COLO668 (cell line): ENCODE results near the gene TTYH2.

Source experiments
- DNase-seq: peaks from one replicate; lab custom pipeline; 2025; ENCODE audit not compliant: unreplicated experiment; lab: John Stamatoyannopoulos, UW

The TTYH2 gene

DNA sequence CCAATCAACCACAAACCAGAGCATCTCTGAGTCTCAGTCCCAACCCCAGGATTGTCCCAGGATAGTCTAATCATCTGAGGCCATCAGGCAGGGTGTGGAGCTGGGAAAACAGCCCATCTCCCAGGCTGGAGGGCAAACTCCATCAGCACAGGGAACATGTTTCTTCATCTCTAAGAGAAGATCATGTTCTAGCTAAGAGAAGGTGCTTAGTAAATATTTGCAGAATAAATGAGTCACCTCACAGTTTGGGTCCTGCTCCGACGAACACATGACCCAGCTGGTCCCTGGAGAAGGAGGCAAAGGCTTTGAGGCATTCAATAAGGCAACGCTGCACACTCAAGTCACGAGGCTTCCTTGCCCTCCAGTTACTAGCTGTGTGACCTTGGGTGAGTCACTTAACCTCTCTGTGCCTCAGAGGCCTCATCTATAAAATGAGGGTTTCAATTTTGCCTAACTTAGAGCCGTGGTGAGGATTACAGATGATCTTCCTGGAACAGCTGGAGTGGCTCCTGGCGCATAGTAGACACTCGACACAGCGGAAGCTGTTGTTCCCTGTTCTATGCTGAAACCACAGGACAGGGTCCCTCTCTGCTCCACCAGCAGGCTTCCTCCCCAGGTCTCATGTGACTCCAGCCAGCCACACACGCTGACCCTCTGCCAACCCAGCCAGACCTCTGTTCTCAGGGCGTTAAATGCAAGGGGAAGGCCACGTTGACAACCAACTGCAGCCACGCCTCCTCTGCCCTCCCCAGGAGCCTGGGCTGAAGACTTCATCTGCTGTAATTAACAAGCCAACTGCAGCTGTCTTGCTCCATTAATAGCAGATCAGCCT is 20.2 kb upstream of the TTYH2 start:
- DNase-seq, result peak; percentile 81

DNA sequence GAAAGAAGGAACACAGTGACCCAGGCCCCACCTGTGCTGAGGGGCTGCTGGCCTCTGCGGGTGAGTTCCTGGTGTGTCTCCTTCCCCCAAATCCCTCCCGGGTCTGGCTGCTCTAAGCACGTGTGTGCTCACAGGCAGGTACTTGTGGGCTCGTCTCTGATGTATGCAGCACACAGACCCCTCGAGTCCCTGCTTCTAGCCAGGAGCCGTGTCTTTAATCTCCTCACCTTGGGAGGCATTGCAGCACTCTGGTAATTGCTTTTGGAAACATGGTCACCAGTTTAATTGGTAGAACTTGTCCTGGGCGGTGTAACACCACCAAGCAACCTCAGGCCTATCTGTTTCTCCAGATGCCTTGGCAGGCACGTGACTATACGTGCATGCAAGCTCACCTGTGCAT is 18.7 kb upstream of the TTYH2 start:
- no peak for DNase-seq

DNA sequence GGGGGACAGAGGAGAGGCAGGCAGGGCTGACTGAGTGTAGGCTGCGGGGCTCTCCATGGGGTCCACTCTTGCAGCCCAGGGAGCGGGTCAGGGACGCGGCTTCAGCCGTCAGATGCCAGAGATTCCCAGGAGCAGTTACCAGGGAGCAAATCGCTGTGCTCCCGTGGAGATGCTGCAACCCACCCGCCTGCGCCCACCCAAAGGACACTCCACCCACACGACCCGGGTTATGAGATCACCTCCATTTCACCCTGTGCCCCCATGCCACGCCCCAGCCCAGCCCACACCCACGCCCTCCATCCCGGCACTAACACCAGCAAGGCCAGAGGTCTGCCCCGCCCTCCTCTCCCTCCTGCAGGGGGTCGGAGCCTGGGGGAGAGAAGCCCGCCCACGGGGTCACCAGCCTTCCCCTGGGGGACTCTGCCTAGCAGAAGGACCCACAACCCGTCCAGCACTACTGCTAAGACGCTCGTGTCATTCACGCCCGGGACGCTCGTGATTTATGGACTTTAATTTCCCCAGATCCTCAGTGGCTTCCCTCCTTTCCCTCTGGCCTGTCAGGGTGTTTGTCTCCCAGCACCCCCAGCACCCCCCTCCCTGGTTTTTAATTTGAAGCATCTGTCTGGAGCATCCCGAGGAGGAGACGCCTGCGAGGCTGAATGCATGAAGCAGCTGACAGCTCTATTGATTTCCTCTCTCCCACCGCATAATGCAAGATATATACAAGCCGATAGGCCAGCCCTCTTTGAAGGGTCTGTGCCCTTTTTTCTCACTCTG is 16.6 kb upstream of the TTYH2 start:
- DNase-seq, result no peak

DNA sequence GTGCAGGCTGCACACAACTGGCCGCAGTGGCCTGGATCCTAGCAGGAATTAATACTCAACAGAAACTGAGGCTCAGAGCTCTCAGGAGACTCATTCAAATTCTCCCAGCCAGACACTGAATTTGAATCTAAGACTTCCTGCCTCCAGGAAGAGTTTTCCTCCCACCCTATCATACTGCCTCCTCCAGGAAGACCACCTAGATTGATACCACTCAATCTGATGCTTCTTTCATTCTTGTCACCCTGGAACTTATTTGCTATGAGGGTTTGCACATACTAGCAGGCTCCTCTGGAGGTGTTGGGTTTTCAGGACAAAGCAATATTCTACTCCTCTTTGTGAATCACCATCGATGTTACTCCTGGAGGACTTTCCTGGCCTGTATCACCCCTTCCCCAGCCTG is 15.6 kb upstream of the TTYH2 start:
- no peak for DNase-seq

DNA sequence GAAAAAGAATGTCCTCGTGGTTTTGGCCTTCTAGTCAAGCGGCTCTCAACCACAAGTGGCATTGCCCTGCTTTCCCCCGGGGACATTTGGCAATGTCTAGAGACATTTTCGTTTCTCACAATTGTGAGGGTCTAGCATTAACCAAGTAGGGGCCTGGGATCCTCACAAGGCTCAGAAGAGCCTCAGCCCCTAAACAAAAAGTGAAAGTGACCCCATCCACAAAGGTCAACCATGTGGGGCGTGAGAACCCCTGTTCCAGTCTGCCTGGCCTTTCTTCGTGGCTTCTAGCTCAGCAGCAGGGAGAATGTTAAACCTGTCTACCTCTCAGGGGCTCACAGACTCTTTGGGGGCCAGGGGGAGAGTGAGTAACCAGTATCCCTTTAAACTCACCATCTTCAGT is 14.7 kb upstream of the TTYH2 start:
- no peak for DNase-seq

DNA sequence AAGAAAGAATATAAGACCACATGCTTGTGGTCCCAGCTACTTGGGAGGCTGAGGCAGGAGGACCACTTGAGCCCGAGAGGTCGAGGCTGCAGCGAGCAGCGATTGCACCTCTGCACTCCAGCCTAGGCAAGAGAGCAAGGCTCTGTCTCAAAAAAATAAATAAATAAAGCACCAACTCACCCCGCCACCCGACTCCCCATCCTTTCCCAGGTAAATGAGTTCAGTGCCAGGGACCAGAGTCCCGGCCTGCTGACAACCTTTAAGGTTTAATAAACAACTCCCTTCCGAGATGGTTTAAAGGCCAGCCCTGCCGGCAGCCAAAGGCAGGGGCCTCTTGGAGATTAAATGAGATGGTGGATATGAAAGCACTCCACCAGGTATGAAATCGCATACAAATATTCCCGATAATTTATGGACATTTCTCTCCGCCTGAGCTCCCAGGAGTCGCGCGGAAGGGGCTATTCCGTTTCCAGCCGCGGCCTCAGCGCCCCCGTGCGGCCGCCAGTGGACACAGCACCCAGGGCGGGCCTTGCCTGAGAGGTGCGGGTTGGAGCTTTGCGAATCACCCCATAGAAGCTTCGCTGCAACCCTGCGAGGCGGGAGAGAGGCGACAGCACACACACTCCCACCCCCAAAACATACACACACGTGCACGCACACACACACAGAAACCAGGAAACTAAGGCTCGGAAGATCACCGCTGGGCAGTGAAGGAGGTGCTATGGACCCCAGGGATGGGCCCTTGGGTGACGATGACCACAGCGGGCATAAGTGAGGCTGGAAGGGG is 13.9 kb upstream of the TTYH2 start:
- DNase-seq, result peak; percentile 56

DNA sequence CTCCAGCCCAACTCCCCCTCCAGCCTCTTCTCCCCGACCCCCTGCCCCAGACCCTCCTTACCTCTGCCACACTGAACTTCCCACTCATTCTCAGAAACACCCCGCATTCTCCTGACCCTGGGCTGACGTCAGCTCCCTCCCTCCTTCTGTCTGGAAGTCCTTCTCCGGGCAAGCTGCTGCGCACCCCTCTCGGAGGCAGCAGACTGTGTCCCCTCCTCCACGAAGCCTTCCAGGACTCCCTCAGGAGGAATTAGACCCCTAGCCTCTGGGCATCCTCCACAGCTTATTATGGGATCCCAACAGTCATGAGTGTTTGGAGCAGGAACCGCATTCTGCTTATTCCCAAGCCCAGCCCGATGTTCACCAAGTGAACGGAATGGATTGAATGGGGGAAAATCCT is 13.3 kb upstream of the TTYH2 start:
- no peak for DNase-seq

DNA sequence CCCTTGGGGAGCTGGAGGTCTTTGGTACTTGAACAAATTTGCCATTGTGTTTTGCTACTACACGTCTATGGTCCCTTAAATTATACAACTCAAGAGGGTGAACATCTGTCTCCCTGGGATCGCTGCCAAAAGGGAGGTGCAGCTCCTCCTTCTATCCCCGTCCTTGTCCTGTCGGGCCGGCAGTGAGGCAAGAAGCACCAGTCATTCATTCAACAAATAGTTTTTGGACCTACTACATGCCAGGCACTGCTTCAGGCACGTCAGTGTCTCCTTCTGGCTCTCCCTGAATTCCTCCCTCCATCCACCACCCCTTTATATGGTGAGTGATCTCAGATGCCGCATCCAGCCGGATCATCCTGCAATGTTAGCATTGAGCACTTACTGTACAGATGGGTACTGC is 12.1 kb upstream of the TTYH2 start:
- peak; percentile 80 for DNase-seq

DNA sequence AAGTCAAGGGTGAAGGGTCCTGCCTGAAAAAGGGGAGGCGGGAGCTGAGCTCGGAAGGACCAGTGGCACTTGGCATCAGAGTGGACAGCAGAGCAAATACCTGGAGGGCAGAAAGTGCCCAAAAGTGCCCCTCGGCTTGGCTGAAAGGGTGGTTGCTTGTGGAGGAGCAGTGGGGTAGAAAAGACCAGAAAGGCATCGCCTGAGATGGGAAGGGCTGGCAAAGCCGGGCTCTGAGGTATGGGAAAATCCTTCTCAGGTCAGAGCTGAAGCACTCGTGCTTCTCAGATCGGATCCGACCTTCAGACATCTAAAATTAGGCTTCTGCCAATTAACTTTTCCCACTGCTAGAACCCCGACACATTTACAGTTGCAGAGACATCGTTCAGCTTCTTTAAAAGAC is 11.4 kb upstream of the TTYH2 start:
- DNase-seq, result no peak

DNA sequence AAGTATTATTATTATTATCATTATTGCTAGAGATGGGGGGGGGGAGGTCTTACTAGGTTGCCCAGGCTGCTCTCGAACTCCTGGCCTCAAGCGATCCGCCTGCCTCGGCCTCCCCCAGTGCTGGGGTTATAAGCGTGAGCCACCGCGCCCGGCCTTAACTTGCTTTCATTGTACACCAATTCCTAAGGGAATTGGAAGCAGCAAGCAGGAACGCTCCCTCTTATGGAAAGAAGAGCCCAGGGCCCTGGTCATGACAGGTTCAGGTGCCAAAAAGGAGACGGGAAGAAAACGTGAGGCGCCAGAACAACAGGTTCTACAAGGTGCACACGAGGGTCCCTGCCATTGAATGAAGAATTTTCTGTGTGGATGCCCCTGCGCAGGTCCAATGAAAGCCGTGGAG is 10.4 kb upstream of the TTYH2 start:
- DNase-seq, result no peak

- peak; percentile 91 for DNase-seq
These were observed 9.7 kb upstream of the TTYH2 start, which contains the start of gene RPL38 for GRCh38 chr17:74203439-74204240. Gene RPL38 (plus strand): TSS chr17:74203678. CDS start chr17:74203956, 278 bp downstream.

- no peak for DNase-seq
These were observed 8.9 kb upstream of the TTYH2 start for GRCh38 chr17:74204474-74204873.

- DNase-seq, result no peak
These were observed 8.1 kb upstream of the TTYH2 start for GRCh38 chr17:74205274-74205673.

GRCh38 chr17:74206332-74206818 is 7.0 kb upstream of the TTYH2 start:
- no peak for DNase-seq

GRCh38 chr17:74210191-74211140 is 2.9 kb upstream of the TTYH2 start:
- DNase-seq, result peak; percentile 34

DNA sequence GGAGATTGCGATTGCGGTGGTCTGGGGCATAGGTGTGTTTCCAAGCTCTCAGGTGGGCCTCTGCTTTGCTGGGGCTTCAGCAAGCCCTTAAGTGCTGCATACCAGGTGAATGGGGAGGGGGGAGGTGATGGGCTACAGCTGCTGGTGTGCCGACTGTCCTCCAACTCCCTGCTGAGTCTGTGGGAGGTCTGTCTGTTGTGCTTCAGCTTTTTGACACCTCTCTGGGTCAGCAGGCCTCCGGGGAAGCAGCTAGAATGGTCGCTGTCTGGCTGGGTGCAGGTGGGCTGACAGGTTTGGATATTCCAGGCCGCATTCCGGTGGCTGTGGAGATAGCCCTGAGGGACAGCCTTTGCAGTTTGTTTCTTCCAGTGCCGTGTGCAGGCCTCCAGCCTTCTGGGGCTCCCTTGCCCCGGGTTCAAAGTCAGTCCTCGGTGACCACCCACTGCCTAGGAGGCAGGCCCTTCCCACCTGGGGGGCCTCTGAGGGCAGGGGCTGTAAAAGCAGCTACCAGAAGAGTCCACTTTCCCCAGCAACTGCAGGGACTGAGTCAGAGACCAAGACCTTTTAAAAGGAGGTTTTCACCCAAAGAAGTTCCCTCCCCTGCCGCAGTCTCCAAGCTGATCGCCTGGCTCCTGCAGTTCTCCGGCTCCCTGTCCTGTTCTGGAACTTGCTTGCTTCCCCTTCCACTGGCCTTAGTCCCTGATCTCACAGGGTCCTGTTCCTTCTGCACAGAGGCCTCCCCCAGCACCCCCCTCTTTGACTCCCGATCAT is 2.0 kb upstream of the TTYH2 start:
- no peak for DNase-seq

DNA sequence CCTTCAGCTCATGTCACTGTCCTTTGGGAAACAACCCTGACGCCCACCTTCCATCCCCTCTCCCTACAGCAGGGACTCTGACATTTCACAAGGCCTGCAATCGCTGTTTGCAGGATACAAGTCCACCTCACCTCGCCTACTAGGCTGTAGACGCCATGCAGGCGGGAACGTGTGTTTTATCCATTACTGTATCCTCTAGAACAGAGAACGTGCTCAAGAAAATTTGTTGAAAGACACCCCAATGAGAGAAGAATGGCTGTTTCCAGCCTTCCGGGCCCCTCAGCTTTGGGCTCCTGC is 1.5 kb upstream of the TTYH2 start:
- no peak for DNase-seq

- DNase-seq, result no peak
These were observed 1.0 kb upstream of the TTYH2 start for GRCh38 chr17:74212209-74212912.
